HG03442 (cell line): Measurements from ENCODE around the gene NAPA.

ENCODE experiments used
- ATAC-seq: cut with Tn5 transposase; IDR thresholded peaks from one replicate; pipeline ENCODE4 v1.9.1; 2021; ENCODE audit warnings: mild to moderate bottlenecking, moderate library complexity; ENCODE audit not compliant: unreplicated experiment

NAPA gene

GRCh38 chr19:47503826-47504150 is 11.1 kb downstream of the NAPA start:
- ATAC-seq = no peak

DNA sequence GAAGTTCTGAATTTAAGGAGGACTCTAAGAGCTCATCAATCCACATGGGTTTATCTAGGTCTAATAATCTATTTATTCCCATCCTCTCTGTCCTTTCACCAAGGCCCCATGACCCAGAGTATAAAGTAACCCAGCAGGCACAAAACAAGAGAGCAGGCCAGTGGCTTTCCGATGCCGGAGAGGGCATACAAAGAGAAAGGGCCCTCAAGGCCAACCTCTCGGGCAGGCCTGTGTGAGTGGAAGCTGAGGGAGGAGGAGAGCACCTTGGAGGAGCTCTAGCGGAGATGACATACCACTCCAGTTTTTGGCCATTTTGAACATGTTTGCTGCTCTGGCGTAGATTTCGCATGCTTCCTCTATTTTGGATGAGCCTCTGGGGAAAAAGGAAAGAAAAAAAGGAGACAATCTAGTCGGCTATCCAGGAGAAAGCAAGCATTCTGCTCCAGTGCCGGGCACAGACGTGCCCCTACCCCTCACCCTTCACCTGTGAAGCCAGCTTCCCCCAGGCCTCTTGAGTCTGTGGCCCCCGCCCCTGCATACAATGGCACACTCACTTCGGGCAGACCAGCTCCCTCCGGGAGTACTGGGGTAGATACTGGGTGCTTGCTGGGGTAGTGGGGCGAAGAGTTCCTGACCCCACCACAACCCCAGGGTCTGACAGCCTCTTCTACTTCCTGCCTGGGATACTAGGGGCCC is 11.6 kb downstream of the NAPA start:
- ATAC-seq = no peak

DNA sequence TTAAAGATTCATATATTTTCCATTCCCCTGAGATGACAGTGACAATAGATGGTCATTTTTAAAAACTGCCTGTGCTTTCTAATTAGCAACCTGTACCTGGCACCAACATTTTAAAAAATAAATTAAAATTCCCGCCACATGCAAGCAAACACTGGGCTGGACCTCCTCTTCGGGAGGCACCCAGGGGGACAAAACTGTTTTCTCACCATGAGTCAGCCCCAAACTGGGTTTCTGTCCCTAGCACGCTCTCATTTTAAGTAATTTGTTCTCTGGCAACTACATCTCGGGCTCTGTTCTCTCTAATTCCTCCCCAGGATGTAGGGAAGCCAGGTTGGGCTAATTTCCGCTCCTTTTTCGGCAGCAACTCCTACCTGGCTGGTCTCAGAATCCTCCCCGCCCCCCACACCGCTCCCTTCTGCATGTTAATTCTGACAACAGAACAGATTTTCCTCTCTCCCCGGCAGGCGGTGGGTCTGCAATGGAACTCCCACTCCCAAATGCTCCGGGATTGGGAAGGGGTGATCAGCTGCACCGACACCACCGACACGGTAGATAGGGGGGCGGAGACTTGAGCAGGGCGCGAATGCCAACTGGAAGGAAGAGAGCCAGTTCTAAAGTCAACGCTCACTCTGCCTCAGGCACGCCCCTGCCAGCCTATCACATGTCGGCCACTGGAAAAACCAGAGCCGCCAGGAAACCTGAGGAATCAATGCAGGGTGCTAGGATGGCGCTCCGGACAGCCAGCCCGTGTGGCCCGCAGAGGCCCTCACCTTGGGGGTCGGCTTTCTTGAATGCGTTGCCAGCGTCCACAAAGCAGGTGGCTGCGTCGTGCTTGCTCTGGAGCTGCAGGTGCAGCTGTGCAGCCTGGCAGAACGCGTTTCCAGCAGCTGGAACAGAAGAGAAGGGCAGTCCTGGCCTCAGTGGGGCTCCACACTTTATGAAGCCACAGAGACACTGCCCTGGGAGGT is 14.7 kb downstream of the NAPA start:
- ATAC-seq = no peak

DNA sequence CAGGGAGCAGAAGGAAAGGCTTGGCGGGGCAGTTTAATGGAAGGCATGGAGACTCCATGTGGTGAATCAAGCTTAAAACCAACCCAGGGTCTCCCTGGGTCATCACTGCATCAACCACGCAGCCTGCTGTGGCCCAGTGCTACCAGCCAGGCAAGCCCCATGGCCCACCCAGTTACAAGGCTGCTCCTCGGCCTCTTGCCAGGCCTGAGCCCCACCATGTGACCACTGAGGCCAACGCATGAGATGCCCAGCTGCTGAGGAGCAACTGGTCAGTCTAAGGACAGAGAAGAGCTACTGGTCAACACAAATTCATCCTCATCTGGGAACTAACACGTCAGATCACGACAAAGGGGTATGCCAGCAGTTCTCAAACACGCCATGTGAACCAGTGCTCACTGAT is 15.5 kb downstream of the NAPA start:
- no peak for ATAC-seq

GRCh38 chr19:47498561-47498960 is 16.3 kb downstream of the NAPA start:
- no peak for ATAC-seq

DNA sequence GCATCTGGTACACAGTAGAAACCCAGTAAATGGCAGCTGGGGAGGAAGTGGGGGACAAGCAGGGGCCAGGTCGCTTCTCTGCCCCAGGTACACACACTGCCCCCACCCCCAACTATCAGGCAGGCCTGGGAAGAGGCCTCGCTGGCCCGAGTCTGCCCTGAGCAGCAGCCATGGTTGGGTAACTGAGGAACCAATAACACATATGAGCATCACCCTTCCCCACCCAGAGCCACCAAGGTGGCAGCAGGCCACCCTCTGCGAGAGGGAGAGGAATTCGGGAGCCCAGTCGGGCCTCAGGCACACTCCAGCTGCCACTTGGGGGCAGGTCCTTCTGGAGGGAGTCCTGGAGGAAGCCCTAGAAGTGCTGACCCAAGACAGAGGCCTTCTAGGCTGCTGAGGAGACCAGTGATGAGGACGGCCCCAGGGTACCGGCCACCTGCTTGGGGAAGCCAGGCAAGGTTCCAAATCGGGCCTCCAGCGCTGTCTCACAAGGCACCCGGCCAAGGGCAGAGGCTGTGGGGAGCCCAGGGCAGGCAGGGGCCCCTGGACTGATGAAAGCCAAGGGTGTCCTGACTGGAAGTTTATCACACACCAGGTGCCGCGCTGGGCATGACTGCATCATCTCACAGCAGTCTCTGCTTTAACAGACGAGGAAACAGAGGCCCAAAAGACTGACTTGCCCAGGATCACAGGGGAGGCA is 16.9 kb downstream of the NAPA start:
- no peak for ATAC-seq

- ATAC-seq = no peak
Measured at GRCh38 chr19:47497050-47497766, 17.7 kb downstream of the NAPA start.

- no peak for ATAC-seq
Measured at GRCh38 chr19:47495478-47496372, 19.1 kb downstream of the NAPA start.

DNA sequence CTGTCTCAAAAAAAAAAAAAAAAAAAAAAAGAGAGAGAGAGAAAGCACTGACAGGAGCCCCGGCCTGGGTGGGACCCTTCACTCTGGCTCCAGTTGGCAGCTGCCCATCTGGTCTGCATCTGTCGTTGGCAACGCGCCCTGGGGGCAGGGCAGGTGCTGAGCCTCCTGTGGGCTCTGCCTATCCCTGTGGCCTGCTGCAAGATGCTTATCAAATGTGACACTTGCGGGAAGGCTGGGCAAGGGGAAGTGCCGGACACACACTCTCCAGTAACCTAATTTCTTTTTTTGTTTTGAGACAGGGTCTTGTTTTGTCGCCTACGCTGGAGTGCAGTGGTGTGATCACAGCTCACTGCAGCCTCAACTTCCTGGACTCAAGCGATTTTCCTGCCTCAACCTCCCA is 20.1 kb downstream of the NAPA start:
- no peak for ATAC-seq

DNA sequence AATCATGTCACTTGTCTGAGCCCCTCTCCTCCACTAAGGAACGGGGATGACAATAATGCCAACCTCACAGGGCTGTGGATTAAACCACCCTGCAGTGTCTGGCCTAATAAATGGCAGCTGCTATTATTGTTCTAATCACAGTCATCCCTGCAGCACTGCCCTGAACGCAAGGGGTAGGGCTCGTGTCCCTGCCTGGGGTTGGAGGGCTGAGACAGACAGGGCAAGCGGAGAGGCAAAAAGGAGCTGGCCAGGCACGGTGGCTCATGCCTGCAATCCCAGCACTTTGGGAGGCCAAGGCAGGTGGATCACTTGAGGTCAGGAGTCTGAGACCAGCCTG is 20.7 kb downstream of the NAPA start:
- ATAC-seq = no peak

DNA sequence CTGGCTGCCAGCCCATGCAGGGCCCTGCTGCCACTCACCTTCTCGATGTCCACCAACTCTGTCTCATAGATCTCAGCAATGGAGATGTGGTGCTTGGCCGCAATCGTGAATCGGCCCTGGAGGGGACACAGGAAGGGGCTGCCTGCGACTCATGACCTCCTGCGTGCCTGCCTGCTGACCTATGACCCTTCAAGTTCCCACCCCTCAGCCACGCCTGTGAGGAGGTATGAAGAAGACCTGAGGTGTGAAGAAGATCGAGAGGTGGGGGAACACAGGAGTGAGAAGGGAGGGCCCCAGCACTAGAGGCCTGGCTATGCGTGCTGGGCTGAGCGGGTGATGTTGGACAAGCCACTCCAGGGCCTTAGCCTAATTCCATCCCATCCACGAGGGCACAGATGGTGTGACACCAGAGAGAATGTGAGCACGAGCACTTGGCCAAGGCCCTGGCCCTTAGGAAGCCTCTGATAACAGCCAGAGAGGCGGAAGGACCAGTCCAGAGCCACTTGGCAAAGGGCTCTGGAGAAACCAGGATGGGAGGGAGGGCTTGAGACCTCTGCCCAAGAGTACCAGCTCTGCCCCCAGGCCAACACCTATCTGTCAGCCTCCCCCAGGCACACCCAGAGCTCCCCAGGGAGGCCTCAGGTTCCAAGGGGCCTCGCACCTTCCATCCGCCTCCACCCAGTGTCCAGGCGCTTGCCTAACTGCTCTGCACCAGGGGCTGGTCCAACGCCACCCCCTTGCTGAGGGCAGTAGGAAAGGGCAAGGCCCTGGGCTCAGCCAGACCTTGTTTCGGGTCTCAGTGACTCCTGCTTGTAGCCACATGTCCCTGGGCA is 21.3 kb downstream of the NAPA start:
- no peak for ATAC-seq

- ATAC-seq = no peak
Measured at GRCh38 chr19:47492571-47493377, 22.1 kb downstream of the NAPA start.

GRCh38 chr19:47492137-47492533 is 22.7 kb downstream of the NAPA start:
- no peak for ATAC-seq

- ATAC-seq = no peak
Measured at GRCh38 chr19:47491358-47492136, 23.3 kb downstream of the NAPA start.

DNA sequence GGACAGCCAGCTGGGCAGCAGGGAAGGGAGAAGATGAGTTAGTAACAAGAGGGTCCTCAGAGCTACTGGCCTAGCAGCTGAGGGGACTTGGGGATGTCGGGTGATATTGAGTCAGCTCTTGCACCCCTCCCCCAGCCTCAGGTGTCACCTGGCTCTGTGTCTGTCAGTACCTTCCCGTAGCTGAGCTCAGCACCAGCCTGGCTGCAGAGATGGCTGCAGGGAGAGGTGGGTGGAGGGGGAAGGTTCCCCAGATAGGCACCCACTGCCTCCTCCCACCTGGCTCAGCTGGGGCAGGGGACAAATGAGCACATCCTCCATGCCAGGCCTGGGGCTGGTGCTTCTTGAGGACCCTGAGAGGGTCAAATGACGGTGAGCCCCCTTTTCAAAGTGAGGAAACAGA is 24.0 kb downstream of the NAPA start:
- no peak for ATAC-seq

DNA sequence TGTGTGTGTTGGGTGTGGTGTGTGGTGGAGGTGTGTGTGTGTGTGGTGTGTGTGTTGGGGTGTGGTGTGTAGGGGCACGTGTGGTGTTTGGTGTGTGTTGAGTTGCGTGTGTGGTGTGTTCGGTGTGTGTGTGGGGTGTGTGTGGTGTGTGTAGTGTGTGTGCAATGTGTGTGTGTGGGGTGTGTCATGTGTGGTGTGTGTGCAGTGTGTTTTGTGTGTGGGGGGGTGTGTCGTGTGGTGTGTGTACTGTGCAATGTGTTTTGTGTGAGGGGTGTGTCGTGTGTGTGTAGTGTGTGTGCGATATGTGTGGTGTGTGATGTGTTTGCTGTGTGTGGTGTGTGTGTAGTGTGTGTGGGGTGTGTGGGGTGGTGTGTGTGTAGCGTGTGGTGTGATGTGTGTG is 24.8 kb downstream of the NAPA start:
- no peak for ATAC-seq

GRCh38 chr19:47489072-47489914 is 25.6 kb downstream of the NAPA start:
- ATAC-seq = no peak
